DND-41 (cell line): ENCODE data around the gene PTPN12.

Source experiments
- EZH2 ChIP-seq: IDR thresholded peaks from 3 replicates; pipeline ENCODE4 v1.6.1; 2012; ENCODE audit warnings: borderline replicate concordance, low read depth, mild to moderate bottlenecking, moderate library complexity, low read length, inconsistent platforms; ENCODE audit not compliant: severe bottlenecking
- TF ChIP-seq, protein P1 (sequence below): IDR thresholded peaks from 2 replicates; pipeline ENCODE4 v1.5.1; 2012; ENCODE audit warnings: borderline replicate concordance, low read length, moderate library complexity, mild to moderate bottlenecking; ENCODE audit not compliant: poor library complexity, severe bottlenecking; ENCODE audit errors: extremely low read depth

DNA sequence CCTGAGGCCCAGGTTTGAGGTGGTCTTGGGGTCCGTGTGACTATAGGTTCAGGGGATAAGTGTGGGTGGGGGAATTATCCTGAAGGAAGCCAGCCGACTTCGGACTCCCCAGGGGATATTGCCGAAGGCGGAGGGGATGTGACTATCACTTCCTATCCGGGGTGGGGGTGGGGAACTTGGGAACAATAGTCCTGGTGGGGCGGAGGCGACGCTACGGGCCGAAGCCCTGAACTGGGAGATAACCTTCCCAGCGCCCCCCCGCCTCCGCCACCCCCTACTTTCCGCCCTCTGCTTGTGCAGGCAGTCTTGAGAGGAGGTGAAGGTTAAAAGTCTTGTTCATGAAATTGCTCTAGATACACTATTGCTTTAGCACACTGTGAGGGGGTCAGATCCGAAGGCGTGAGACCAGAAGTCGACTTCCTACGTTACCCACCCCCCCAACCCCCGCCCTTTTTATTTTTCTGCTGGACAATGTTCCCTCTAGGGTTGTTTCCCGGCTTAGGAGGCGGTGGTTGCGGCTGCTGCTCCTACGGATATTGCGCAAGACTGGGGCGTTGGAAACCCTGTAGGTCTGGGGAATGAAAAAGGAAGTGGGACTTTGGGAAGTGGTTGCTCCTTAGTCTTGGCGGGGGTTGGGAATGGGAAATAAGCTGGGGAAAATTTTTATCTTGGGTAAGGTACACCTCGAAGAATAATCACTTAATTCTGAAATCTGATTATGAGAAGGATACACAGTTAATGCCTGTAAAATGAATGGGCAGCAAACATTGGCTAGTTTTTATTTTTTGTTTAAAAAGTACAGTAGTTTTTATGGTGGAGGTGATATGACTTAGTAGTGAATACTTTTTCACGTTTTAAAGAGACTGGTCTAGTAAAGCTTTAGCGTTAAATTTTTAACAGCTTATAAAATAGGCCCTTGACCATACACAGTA is 1.5 kb downstream of the PTPN12 start:
- TF ChIP-seq EZH2: no peak
- TF ChIP-seq, protein P1, sequence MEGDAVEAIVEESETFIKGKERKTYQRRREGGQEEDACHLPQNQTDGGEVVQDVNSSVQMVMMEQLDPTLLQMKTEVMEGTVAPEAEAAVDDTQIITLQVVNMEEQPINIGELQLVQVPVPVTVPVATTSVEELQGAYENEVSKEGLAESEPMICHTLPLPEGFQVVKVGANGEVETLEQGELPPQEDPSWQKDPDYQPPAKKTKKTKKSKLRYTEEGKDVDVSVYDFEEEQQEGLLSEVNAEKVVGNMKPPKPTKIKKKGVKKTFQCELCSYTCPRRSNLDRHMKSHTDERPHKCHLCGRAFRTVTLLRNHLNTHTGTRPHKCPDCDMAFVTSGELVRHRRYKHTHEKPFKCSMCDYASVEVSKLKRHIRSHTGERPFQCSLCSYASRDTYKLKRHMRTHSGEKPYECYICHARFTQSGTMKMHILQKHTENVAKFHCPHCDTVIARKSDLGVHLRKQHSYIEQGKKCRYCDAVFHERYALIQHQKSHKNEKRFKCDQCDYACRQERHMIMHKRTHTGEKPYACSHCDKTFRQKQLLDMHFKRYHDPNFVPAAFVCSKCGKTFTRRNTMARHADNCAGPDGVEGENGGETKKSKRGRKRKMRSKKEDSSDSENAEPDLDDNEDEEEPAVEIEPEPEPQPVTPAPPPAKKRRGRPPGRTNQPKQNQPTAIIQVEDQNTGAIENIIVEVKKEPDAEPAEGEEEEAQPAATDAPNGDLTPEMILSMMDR: no peak
